ENCODE results near the gene SVEP1.

SVEP1 gene

DNA sequence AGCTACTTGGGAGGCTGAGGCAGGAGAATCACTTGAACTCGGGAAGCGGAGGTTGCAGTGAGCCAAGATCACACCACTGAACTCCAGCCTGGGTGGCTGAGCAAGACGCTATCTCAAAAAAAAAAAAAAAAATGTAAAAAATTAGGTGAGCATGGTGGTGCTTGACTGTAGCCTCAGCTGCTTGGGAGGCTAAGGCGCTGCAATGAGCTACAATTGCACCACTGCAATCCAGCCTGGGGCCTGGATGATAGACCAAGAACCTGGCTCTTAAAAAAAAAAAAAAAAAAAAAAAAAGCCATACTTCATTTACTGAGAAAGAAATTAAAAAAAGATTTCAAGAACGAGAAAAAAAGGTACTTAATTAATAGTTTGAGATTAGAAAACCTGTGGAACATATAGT lies 62.1 kb downstream of the SVEP1 start:
- DNase-seq, result no peak

GRCh38 chr9:110514897-110515296 lies 64.6 kb downstream of the SVEP1 start:
- no peak for DNase-seq

- no peak for DNase-seq
Observed at GRCh38 chr9:110512817-110513216, 66.7 kb downstream of the SVEP1 start.

- DNase-seq, result no peak
Observed at GRCh38 chr9:110509792-110510191, 69.7 kb downstream of the SVEP1 start.

DNA sequence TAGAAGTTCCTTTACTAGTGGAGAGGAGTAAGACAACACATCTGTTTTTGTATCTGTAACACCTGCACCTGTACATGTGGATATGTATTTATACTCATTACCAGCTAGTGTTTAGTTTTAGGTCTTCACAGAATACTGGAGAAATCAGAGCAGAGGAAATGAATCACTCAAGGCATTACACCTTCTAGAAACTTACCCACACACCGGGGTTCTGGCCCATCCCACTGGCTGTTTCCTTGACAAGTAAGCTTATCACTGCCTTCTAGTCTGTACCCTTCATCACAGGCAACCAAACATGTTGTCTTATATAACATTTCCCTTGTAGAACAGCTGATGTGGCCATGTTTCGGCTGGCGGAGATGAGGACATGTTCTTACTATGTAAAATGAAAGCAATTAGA lies 76.7 kb downstream of the SVEP1 start:
- no peak for DNase-seq

GRCh38 chr9:110499608-110500007 lies 79.9 kb downstream of the SVEP1 start:
- no peak for DNase-seq

DNA sequence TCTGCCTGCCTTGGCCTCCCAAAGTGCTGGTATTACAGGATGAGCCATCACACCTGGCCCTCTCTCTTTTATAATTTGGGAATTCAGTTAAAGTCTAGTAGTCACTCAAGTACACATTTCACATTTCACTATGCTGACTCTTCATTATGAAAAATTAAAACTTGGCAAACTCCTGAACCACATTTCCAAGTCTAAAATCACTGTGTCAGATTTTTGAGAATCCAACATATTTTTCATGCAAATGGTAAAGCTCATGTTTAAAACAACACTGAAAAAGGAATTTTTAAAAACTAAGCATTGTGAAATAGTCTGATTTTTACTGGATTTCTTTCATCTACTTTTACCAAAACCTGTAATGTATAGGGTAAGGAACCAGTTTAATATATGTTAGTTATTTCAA lies 92.3 kb downstream of the SVEP1 start:
- no peak for DNase-seq

GRCh38 chr9:110486218-110486617 lies 93.3 kb downstream of the SVEP1 start:
- DNase-seq, result no peak

DNA sequence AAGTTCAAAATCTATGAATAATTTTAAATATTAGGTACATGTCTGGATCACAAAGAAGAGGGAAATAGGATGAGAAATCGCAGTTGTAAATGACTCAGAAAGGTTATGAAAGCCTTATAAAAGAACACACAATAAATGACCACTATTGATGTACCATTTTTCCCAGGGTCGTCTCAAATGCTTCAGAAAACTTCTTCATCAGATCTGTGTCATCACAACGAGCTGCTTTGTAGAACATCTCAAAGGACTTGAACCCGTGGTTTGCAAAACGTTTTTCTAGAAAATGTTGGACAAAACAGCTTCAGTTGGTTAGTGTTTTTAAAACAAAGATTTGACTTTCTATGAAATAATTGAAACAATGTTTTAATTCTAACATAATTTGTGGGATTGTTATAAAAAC lies 100.1 kb downstream of the SVEP1 start:
- no peak for DNase-seq

DNA sequence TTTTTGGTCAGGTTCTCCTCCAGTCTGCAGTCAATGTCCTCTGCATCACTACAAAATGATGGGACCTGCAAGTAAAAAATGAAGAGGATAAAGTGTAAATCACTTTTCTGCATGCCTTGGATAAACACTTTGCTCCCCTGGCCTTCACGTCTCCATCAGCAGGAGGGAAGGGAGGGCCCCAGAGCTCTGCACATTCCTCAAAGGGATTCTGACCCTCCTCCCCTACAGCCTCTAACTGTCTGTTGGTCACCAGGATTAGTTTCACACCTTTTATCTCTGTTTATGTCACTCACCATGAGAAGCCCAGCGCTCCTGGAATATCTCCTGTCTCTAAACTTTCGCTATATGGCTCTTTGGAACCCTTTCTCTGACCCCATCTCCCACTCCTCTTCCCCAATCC lies 103.3 kb downstream of the SVEP1 start:
- DNase-seq, result no peak

- no peak for DNase-seq
Observed at GRCh38 chr9:110472111-110472510, 107.4 kb downstream of the SVEP1 start.

- DNase-seq, result no peak
Observed at GRCh38 chr9:110468950-110469349, 110.6 kb downstream of the SVEP1 start.

- DNase-seq, result no peak
Observed at GRCh38 chr9:110465190-110465589, 114.4 kb downstream of the SVEP1 start.

- DNase-seq, result no peak
Observed at GRCh38 chr9:110464321-110464720, 115.2 kb downstream of the SVEP1 start.

DNA sequence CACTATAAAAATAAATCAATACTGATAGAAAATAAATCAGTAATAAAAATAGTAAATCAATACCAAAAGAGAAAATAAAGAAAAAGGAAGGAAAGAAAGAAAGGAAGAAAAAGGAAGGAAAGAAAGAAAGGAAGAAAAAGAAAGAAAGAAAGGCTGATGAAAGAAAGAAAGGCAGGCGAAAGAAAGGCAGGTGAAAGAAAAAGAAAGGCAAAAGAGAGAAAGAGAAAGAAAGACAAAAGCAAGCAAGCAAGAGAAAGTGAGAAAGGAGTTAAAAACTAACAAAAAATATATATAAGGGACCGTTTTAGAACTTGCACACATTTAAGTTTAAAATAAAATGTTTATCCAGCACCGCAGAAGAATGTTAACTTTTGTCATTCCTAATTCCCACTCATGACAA lies 116.0 kb downstream of the SVEP1 start:
- DNase-seq, result no peak

GRCh38 chr9:110457245-110457644 lies 122.3 kb downstream of the SVEP1 start:
- DNase-seq, result no peak

DNA sequence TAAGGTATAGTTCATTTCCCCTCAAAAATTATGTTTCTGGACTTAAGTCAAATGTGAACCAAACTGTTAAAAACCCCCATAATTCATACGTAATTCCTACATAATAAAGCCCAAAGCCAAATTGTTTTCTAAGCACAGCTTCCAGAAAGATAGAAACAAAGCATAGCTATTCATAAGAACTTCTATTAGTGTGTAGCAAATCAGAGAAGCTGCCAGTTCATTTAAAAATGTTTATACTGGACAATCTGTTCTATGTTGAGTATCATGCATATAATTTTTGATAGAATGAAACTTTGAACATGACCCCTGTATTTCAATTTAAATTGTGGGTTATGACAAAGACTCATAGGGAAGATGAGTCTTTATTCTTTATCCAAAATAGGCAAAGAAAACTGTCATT lies 122.9 kb downstream of the SVEP1 start:
- no peak for DNase-seq

DNA sequence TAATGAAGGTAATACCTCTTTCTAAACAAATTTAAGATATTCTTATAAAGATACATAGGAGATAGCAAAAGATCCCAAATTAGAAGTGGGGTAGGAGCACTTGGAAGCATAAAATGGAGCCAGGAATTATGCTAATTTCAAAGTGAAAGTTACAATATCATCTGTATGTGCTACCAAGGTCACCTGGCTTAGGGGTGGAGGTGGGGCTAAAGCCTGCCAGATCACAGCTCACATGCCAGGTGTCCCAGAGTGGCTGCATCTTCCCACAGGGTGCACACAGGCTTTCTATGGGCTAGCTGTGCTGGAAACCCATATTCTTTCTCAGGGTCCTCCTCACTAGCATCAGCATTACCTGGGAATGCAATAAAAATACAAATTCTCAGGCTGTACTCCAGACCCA lies 123.7 kb downstream of the SVEP1 start:
- DNase-seq, result no peak

- no peak for DNase-seq
Observed at GRCh38 chr9:110452227-110452801, 127.2 kb downstream of the SVEP1 start.

GRCh38 chr9:110451726-110452125 lies 127.8 kb downstream of the SVEP1 start:
- no peak for DNase-seq

DNA sequence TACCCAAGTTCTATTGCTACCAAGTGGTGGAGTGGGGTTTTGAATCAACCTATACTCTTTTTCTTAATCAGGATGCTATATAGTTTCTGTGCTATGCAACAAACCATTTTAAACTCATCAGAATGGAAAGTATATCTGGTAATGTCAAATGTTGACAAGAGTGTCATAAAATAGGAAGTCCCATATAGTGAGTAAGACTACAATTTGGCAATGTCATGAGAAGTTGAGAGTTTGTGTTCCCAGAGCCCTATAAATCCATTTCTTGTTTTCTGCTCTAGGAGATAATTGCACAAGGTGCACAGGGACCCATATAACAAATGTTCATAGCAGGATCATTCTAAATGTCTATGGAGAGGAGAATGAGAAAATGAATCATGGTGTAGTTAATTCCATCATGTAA lies 132.1 kb downstream of the SVEP1 start:
- no peak for DNase-seq

DNA sequence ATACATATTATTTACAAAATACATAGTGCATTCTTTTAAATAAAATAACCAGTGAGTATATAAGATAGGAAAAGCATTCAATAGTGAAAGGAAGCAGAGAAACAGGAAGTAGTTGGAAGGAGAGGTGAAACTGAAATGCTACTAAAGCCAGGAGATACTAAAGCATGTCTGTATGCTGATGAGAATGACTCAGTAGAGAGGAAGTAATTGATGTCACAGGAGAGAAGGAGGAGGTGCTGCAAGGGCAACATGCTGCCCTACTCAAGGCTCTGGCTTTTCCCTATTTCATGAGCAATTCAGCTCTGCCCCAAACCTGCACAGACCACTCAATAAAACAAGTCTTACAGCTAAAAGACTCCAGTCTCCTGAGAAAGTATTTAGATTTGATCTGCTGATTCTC lies 133.4 kb downstream of the SVEP1 start:
- DNase-seq, result no peak

DNA sequence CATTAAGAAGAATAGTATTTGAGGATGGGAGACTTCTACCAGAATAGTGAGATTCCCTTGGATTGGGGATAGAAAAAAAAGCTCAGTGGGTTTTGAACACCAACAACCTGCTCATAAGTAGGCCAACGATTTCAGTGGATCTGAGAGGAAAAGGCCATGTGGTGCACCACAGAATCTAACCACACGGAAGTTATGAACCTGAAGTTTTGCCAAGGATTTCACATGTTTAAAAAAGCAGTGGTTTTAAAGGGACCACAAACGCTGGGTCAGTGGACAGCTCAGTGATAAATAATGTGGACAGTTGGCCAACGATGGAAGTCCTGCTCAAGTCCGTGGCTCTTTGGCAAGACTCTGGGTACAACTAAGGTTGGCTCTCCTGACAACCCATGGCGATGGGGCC lies 134.6 kb downstream of the SVEP1 start:
- no peak for DNase-seq

GRCh38 chr9:110443866-110444220 lies 135.7 kb downstream of the SVEP1 start:
- DNase-seq, result no peak

- DNase-seq, result no peak
Observed at GRCh38 chr9:110443146-110443865, 136.2 kb downstream of the SVEP1 start.
